ENCODE results near the gene BTG2. TPM values are rescaled to one million over a fixed set of nuclear protein-coding genes. Genes with fewer than 3 reads are reported as not detected.

The BTG2 gene
- total RNA-seq, 1 donor from 2014 or later = 22.7 TPM

GRCh38 chr1:203278082-203278884 lies 27.0 kb upstream of the BTG2 start:
- DNase-seq (ENCODE audit: low read depth) = no peak
- no peak for TF ChIP-seq CTCF (conservative IDR thresholded peaks at IDR 0.05; ENCODE audit: low read depth, low read length)

GRCh38 chr1:203278885-203279406 lies 26.4 kb upstream of the BTG2 start:
- no peak for TF ChIP-seq CTCF (conservative IDR thresholded peaks at IDR 0.05; ENCODE audit: low read depth, low read length)
- no peak for DNase-seq (ENCODE audit: low read depth)
- no peak overlapping the region for H3K4me3 ChIP-seq (ENCODE audit: low read depth, low read length)

More at GRCh38 chr1:203278082-203278884, 27.0 kb upstream of the BTG2 start:
- no peak overlapping the region for H3K4me3 ChIP-seq (ENCODE audit: low read depth, low read length)

- H3K4me3 ChIP-seq (ENCODE audit: low read depth, low read length) = no peak overlapping the region
- DNase-seq (ENCODE audit: low read depth) = no peak
- TF ChIP-seq CTCF (conservative IDR thresholded peaks at IDR 0.05; ENCODE audit: low read depth, low read length) = no peak
These were observed 25.3 kb upstream of the BTG2 start for GRCh38 chr1:203280061-203280460.

- no peak for DNase-seq (ENCODE audit: low read depth)
- H3K4me3 ChIP-seq (ENCODE audit: low read depth, low read length) = no peak overlapping the region
- peak; percentile 32 for TF ChIP-seq CTCF (conservative IDR thresholded peaks at IDR 0.05; ENCODE audit: low read depth, low read length)
These were observed 24.3 kb upstream of the BTG2 start for GRCh38 chr1:203281033-203281432.

GRCh38 chr1:203281851-203282661 lies 23.3 kb upstream of the BTG2 start:
- no peak for DNase-seq (ENCODE audit: low read depth)
- TF ChIP-seq CTCF (conservative IDR thresholded peaks at IDR 0.05; ENCODE audit: low read depth, low read length) = no peak
- no peak overlapping the region for H3K4me3 ChIP-seq (ENCODE audit: low read depth, low read length)

GRCh38 chr1:203282720-203283542 lies 22.4 kb upstream of the BTG2 start:
- H3K4me3 ChIP-seq (ENCODE audit: low read depth, low read length) = no peak overlapping the region
- DNase-seq (ENCODE audit: low read depth) = no peak
- TF ChIP-seq CTCF (conservative IDR thresholded peaks at IDR 0.05; ENCODE audit: low read depth, low read length) = no peak

Measured in epithelial cell of proximal tubule (primary cell).